ENCODE results near the gene SCAPER.

- TF ChIP-seq CTCF (IDR thresholded peaks at IDR 0.05) (no peak), POLR2AphosphoS5 (IDR thresholded peaks at IDR 0.05) (no peak), EP300 (IDR thresholded peaks at IDR 0.05) (no peak)
These were observed 39.1 kb downstream of the SCAPER start for GRCh38 chr15:76866008-76866407.
